OCI-LY1 (cell line): ENCODE data around the gene DCAF5.
"Not testable (repeated sequence)": the region's sequence is repeated elsewhere in the genome, so short reads cannot be mapped to it uniquely, and the experiment has no call there.

Source experiments
- H2AFZ ChIP-seq: fragments of 200-600 bp; sonication (generic), shearing (Covaris generic); 2 replicates; pipeline ENCODE4 v1.6.0; 2014; ENCODE audit warnings: antibody characterized with exemption, mild to moderate bottlenecking, low read length
- H3F3A ChIP-seq: fragments of 200-600 bp; sonication (generic), shearing (Covaris generic); 2 replicates; pipeline ENCODE4 v1.6.0; 2014; ENCODE audit warnings: mild to moderate bottlenecking, antibody characterized with exemption, low read length, moderate library complexity; ENCODE audit not compliant: insufficient read depth
- H3K27ac ChIP-seq: fragments of 200-600 bp; sonication (generic); 2 replicates; pipeline ENCODE4 v1.5.1; 2014; ENCODE audit warnings: low read length, mixed run types, mild to moderate bottlenecking, low read depth; ENCODE audit not compliant: poor library complexity, severe bottlenecking
- H3K27me3 ChIP-seq: fragments of 200-600 bp; sonication (generic); 2 replicates; pipeline ENCODE4 v1.6.0; 2014; ENCODE audit warnings: antibody characterized with exemption, mild to moderate bottlenecking, low read length, moderate library complexity; ENCODE audit not compliant: insufficient read depth
- H3K36me3 ChIP-seq: fragments of 200-600 bp; sonication (generic); 2 replicates; pipeline ENCODE4 v1.6.1; 2014; ENCODE audit warnings: mild to moderate bottlenecking, antibody characterized with exemption, low read length, moderate library complexity, mixed read lengths; ENCODE audit not compliant: insufficient read depth
- H3K4me1 ChIP-seq: fragments of 200-600 bp; sonication (generic); 2 replicates; pipeline ENCODE4 v1.5.1; 2014; ENCODE audit warnings: mild to moderate bottlenecking, low read length, moderate library complexity; ENCODE audit not compliant: insufficient read depth, severe bottlenecking
- H3K4me2 ChIP-seq: fragments of 200-600 bp; sonication (generic), shearing (Covaris generic); 2 replicates; pipeline ENCODE4 v1.6.1; 2014; ENCODE audit warnings: low read length
- H3K4me3 ChIP-seq: fragments of 200-600 bp; sonication (generic); 2 replicates; pipeline ENCODE4 v1.5.1; 2014; ENCODE audit warnings: low read length, low read depth, mild to moderate bottlenecking, mixed read lengths; ENCODE audit not compliant: poor library complexity, severe bottlenecking
- H3K79me2 ChIP-seq: fragments of 200-600 bp; shearing (Covaris generic); 2 replicates; pipeline ENCODE4 v1.6.1; 2016; ENCODE audit warnings: mixed run types, low read length, mixed read lengths; ENCODE audit not compliant: insufficient read depth
- H3K9ac ChIP-seq: fragments of 200-600 bp; sonication (generic), shearing (Covaris generic); 2 replicates; pipeline ENCODE4 v1.6.1; 2014; ENCODE audit warnings: mild to moderate bottlenecking, low read length, mixed read lengths
- H3K9me2 ChIP-seq: fragments of 200-600 bp; sonication (generic), shearing (Covaris generic); 2 replicates; pipeline ENCODE4 v1.6.1; 2014; ENCODE audit warnings: low read depth, mild to moderate bottlenecking, low read length, mixed read lengths
- H3K9me3 ChIP-seq: fragments of 200-600 bp; shearing (Covaris generic); 2 replicates; pipeline ENCODE4 v1.6.1; 2014; ENCODE audit warnings: low read length, mixed read lengths
- H4K20me1 ChIP-seq: fragments of 200-600 bp; sonication (generic), shearing (Covaris generic); 2 replicates; pipeline ENCODE4 v1.6.0; 2016; ENCODE audit warnings: mild to moderate bottlenecking, low read length; ENCODE audit not compliant: insufficient read depth
- EZH2 ChIP-seq: fragments of 200-600 bp; sonication (generic), shearing (Covaris generic); IDR thresholded peaks from 2 replicates; pipeline ENCODE4 v1.8.0; 2017; ENCODE audit warnings: borderline replicate concordance, mixed run types, mild to moderate bottlenecking, antibody characterized with exemption, low read length, moderate library complexity, mixed read lengths
- TF ChIP-seq, protein P1 (sequence below): fragments of 200-600 bp; sonication (generic), shearing (Covaris generic); IDR thresholded peaks from 2 replicates; pipeline ENCODE4 v1.5.1; 2017; ENCODE audit warnings: mild to moderate bottlenecking, antibody characterized with exemption, low read length, moderate library complexity, mixed read lengths

Gene DCAF5

DNA sequence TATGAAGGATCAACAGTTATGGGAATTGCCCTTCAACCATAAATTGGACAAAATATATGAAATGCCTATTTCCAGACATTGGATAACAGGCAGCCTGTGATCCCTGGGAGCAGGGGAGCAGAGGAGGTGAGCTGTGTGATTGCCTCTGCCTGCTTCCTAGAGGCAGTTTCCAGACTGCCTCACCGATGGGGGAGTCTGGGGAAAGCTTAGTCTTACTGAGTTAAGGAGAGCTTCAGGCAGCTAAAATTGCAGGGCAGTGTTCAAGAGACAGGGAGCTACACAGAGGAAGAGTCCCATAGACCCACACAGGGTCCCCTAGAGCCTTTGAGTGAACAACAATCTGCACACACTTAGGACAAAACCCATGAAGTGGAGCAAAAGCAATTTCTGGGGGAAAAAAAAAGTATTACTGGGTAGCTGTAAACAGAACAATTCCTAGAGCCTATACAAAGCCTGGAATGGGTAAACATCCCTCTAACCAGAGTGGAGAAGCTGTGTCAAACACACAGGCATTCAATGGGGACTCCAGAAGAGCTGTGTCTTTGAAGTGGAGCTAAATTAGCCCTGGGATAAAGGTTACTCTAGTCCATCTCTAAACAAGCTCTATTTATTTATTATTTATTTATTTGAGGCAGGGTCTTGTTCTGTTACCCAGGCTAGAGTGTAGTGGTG lies 125.5 kb downstream of the DCAF5 start:
- Histone ChIP-seq H3K4me2 (no peak overlapping the region), H3F3A (no peaks in the 10 kb centered on the region), H3K4me1 (no peaks in the 10 kb centered on the region), H3K9me3 (no peaks in the 10 kb centered on the region), H3K4me3 (no peak overlapping the region), H3K79me2 (no peaks in the 10 kb centered on the region), H3K9me2 (no peaks in the 10 kb centered on the region), H3K27ac (no peak overlapping the region), H4K20me1 (no peaks in the 10 kb centered on the region), H3K27me3 (no peaks in the 10 kb centered on the region), H3K36me3 (no peaks in the 10 kb centered on the region), H2AFZ (no peak overlapping the region), H3K9ac (no peak overlapping the region)
- TF ChIP-seq, protein P1, sequence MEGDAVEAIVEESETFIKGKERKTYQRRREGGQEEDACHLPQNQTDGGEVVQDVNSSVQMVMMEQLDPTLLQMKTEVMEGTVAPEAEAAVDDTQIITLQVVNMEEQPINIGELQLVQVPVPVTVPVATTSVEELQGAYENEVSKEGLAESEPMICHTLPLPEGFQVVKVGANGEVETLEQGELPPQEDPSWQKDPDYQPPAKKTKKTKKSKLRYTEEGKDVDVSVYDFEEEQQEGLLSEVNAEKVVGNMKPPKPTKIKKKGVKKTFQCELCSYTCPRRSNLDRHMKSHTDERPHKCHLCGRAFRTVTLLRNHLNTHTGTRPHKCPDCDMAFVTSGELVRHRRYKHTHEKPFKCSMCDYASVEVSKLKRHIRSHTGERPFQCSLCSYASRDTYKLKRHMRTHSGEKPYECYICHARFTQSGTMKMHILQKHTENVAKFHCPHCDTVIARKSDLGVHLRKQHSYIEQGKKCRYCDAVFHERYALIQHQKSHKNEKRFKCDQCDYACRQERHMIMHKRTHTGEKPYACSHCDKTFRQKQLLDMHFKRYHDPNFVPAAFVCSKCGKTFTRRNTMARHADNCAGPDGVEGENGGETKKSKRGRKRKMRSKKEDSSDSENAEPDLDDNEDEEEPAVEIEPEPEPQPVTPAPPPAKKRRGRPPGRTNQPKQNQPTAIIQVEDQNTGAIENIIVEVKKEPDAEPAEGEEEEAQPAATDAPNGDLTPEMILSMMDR = no peak
- TF ChIP-seq EZH2 = no peak

DNA sequence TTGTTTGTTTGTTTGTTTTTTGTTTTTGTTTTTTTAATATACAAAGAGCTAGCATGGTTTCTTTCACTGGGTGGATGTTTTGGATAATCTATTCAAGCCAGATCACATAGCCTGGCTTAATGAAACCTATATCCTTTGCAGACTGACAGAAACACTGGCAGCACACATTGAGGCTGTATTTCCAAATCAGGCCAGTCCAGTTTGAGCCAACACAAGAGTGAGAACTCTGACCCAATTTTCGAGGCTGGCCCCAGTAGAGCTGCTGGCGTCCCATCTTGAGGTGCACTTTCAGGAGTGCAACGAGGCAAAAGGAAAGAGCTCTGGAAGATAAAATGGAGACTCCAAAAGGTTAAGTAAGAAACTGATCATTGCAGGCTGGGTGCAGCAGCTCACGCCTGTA lies 129.9 kb downstream of the DCAF5 start:
- no peaks in the 10 kb centered on the region for H3K79me2 ChIP-seq
- no peaks in the 10 kb centered on the region for H3K36me3 ChIP-seq
- no peak overlapping the region for H3K27ac ChIP-seq
- no peak overlapping the region for H3K4me3 ChIP-seq
- H3K4me1 ChIP-seq = no peaks in the 10 kb centered on the region
- H3K4me2 ChIP-seq = no peak overlapping the region
- no peak for TF ChIP-seq EZH2
- TF ChIP-seq, protein P1 = no peak
- no peaks in the 10 kb centered on the region for H3K9me2 ChIP-seq
- H2AFZ ChIP-seq = no peak overlapping the region
- no peaks in the 10 kb centered on the region for H4K20me1 ChIP-seq
- no peaks in the 10 kb centered on the region for H3K9me3 ChIP-seq
- H3K27me3 ChIP-seq = no peaks in the 10 kb centered on the region
- H3K9ac ChIP-seq = no peak overlapping the region
- no peaks in the 10 kb centered on the region for H3F3A ChIP-seq

DNA sequence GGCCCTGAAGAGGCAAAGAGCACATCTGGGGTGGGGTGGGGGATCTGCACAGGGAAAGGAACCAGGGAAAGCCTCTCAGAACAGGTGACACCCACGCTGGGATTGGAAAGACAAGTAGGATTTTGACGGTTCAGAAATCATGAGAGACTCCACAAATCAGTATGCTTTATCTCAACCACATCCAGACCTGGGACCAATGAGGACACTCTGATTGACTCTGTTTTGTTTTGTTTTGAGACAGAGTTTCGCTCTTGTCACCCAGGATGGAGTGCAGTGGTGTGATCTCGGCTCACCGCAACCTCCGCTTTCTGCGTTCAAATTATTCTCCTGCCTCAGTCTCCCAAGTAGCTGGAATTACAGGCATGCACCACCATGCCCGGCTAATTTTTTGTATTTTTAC lies 130.8 kb downstream of the DCAF5 start:
- H3K9me2 ChIP-seq, H3K27me3 ChIP-seq, H3K27ac ChIP-seq, H3K36me3 ChIP-seq, H3K9ac ChIP-seq, H4K20me1 ChIP-seq, H3K4me3 ChIP-seq, H2AFZ ChIP-seq, H3K4me1 ChIP-seq, H3F3A ChIP-seq, H3K4me2 ChIP-seq, H3K79me2 ChIP-seq, H3K9me3 ChIP-seq: not testable (repeated sequence)

DNA sequence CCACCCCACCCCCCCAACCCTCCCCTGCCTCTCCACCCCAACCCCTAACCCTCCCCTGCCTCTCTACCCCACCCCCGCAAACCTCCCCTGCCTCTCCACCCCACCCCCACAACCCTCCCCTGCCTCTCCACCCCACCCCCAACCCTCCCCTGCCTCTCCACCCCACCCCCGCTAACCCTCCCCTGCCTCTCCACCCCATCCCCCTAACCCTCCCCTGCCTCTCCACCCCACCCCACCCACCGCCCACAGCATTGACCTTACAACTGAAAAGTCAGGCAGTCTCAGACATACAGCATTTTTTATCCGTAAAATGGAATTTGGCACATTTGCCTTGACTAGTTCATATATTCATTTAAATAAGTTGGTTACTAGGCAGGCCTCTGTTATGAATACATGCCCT lies 135.2 kb downstream of the DCAF5 start:
- H3K4me2 ChIP-seq = no peak overlapping the region
- H3K9me3 ChIP-seq = no peaks in the 10 kb centered on the region
- no peaks in the 10 kb centered on the region for H3K9me2 ChIP-seq
- H3K9ac ChIP-seq = no peak overlapping the region
- H3K4me1 ChIP-seq = no peaks in the 10 kb centered on the region
- H3K36me3 ChIP-seq = no peaks in the 10 kb centered on the region
- no peak overlapping the region for H3K27ac ChIP-seq
- no peak overlapping the region for H3K4me3 ChIP-seq
- H4K20me1 ChIP-seq = no peaks in the 10 kb centered on the region
- no peaks in the 10 kb centered on the region for H3K79me2 ChIP-seq
- H2AFZ ChIP-seq = no peak overlapping the region
- TF ChIP-seq, protein P1 = no peak
- no peak for TF ChIP-seq EZH2
- H3F3A ChIP-seq = no peaks in the 10 kb centered on the region
- no peaks in the 10 kb centered on the region for H3K27me3 ChIP-seq
